Esophagus muscularis mucosa (tissue), 4 donors: ENCODE data around the gene BASP1.

Experiments used
- CTCF ChIP-seq, 3 experiments: fragments of 200-600 bp in 2 of 3; fragments of 450-650 bp in 1 of 3; sonication (generic) in 2 of 3; IDR thresholded peaks; one replicate each; pipeline ENCODE4 v1.5.1; 2017 to 2019; ENCODE audit warnings: antibody characterized with exemption in 3 of 3, mild to moderate bottlenecking in 2 of 3, moderate library complexity in 1 of 3
- EP300 ChIP-seq: sonication (generic); formaldehyde crosslinking; IDR thresholded peaks from one replicate; pipeline ENCODE4 v1.6.1; 2017; ENCODE audit warnings: antibody characterized with exemption
- POLR2A ChIP-seq: fragments of 450-650 bp; IDR thresholded peaks from one replicate; pipeline ENCODE4 v1.6.1; 2017; ENCODE audit warnings: antibody characterized with exemption, moderate library complexity, mild to moderate bottlenecking, low read depth
- POLR2AphosphoS5 ChIP-seq, 2 donors: sonication (generic); formaldehyde crosslinking; IDR thresholded peaks; one replicate each; pipeline ENCODE4 v1.6.1; 2017; ENCODE audit warnings: antibody characterized with exemption in 2 of 2

- TF ChIP-seq CTCF (IDR thresholded peaks at IDR 0.05) (no peak), POLR2A (no peak), POLR2AphosphoS5 (IDR thresholded peaks at IDR 0.05) (no peak), EP300 (no peak)
These were observed 2.1 kb upstream of the BASP1 start for GRCh38 chr5:17215361-17215760.
